HepG2 (cell line): ENCODE results near the gene OTUD7B. TPM values are rescaled to one million over a fixed set of nuclear protein-coding genes. Genes with fewer than 3 reads are reported as not detected.

Experiments used
- CHD2 ChIP-seq: IDR thresholded peaks from 2 replicates; pipeline ENCODE4 v1.6.1; 2011; ENCODE audit warnings: low read depth, low read length, improper control_type of control experiment
- CHD4 ChIP-seq: fragments of 200-600 bp; sonication (generic); IDR thresholded peaks from 2 replicates; pipeline ENCODE4 v1.7.0; 2017; ENCODE audit warnings: mild to moderate bottlenecking, low read length, borderline replicate concordance
- EHMT2 ChIP-seq: fragments of 200-600 bp; sonication (generic); IDR thresholded peaks from 2 replicates; pipeline ENCODE4 v1.7.0; 2017; ENCODE audit warnings: antibody characterized with exemption, low read depth, low read length, borderline replicate concordance
- HNRNPH1 ChIP-seq: fragments of 200-400 bp; formaldehyde crosslinking; optimal IDR thresholded peaks from 2 replicates; pipeline ENCODE3; 2017; ENCODE audit warnings: mild to moderate bottlenecking, low read depth, low read length
- MLLT10 ChIP-seq: sonication (generic); formaldehyde crosslinking; IDR thresholded peaks from 2 replicates; pipeline ENCODE4 v1.4.0; 2020; ENCODE audit warnings: missing genetic modification reagents
- NCOA5 ChIP-seq: sonication (generic); formaldehyde crosslinking; IDR thresholded peaks from 2 replicates; pipeline ENCODE4 v1.4.0; 2020; ENCODE audit warnings: missing genetic modification reagents
- NPAS2 ChIP-seq: sonication (generic); formaldehyde crosslinking; IDR thresholded peaks from 2 replicates; pipeline ENCODE4 v1.8.0; 2022; ENCODE audit warnings: mild to moderate bottlenecking, missing genetic modification reagents, borderline replicate concordance
- NR2C2 ChIP-seq: sonication (generic); formaldehyde crosslinking; IDR thresholded peaks from 2 replicates; pipeline ENCODE4 v1.4.0; 2020; ENCODE audit warnings: missing genetic modification reagents, mild to moderate bottlenecking, moderate library complexity, borderline replicate concordance
- PLRG1 ChIP-seq: fragments of 450-650 bp; conservative IDR thresholded peaks from 2 replicates; pipeline ENCODE4 v1.6.1; 2016
- POLR2AphosphoS5 ChIP-seq: IDR thresholded peaks from 2 replicates; pipeline ENCODE4 v1.6.1; 2012; ENCODE audit warnings: low read depth, low read length
- RORA ChIP-seq: sonication (generic); formaldehyde crosslinking; IDR thresholded peaks from 2 replicates; pipeline ENCODE4 v1.5.0; 2020; ENCODE audit warnings: mild to moderate bottlenecking, missing genetic modification reagents, moderate library complexity
- SMARCC2 ChIP-seq: fragments of 450-650 bp; IDR thresholded peaks from 2 replicates; pipeline ENCODE4 v1.6.1; 2017; ENCODE audit warnings: antibody characterized with exemption, mild to moderate bottlenecking
- TCF12 ChIP-seq, 2 experiments: fragments of 450-650 bp in 1 of 2; sonication (generic) in 1 of 2; formaldehyde crosslinking in 1 of 2; IDR thresholded peaks; 2 replicates each; pipeline versions ENCODE4 v1.6.1 to v1.8.0; 2017 to 2022; ENCODE audit warnings: antibody characterized with exemption in 1 of 2, mild to moderate bottlenecking in 1 of 2, missing genetic modification reagents in 1 of 2, moderate library complexity in 1 of 2
- ZMYM4 ChIP-seq: sonication (generic); formaldehyde crosslinking; IDR thresholded peaks from 2 replicates; pipeline ENCODE4 v1.8.1; 2023; ENCODE audit warnings: mild to moderate bottlenecking, missing genetic modification reagents
- ZNF432 ChIP-seq: sonication (generic); formaldehyde crosslinking; IDR thresholded peaks from 2 replicates; pipeline ENCODE4 v1.5.0; 2020; ENCODE audit warnings: missing genetic modification reagents, mild to moderate bottlenecking, borderline replicate concordance
- ZNF549 ChIP-seq: sonication (generic); formaldehyde crosslinking; IDR thresholded peaks from 2 replicates; pipeline ENCODE4 v1.5.0; 2020; ENCODE audit warnings: missing genetic modification reagents
- polyA plus RNA-seq, 8 experiments: library from polyadenylated mRNA; depleted of rRNA in 3 of 8; stranded (reverse) in 7 of 8; unstranded in 1 of 8; fragments of >200 nt; fragmentation: Illumina TruSeq in 4 of 8; extraction: Trizol in 4 of 8; gene quantifications; 2 replicates each; pipeline versions ENCODE4 v1.2.1 to v1.2.3, GENCODE V29; 2011 to 2016; ENCODE audit warnings: low read depth in 4 of 8, missing spikeins in 1 of 8, mixed read lengths in 1 of 8; ENCODE audit not compliant: insufficient read depth in 1 of 8
- total RNA-seq, 5 experiments: library from RNA; depleted of rRNA; stranded (reverse); fragments of >200 nt; fragmentation: Illumina TruSeq; extraction: Trizol; gene quantifications; 2 replicates each; pipeline ENCODE4 v1.2.3, GENCODE V29; 2016; ENCODE audit warnings: low read depth in 1 of 5
- TF ChIP-seq, protein P1 (sequence below): sonication (generic); IDR thresholded peaks from 2 replicates; pipeline ENCODE4 v1.6.1; 2016; ENCODE audit warnings: low read depth, borderline replicate concordance
- TF ChIP-seq, protein P2 (sequence below): sonication (generic); formaldehyde crosslinking; conservative IDR thresholded peaks from 2 replicates; pipeline ENCODE4 v1.8.0; 2022; ENCODE audit warnings: mild to moderate bottlenecking, moderate library complexity, missing genetic modification reagents
- TF ChIP-seq, protein P3 (sequence below): sonication (generic); formaldehyde crosslinking; IDR thresholded peaks from 2 replicates; pipeline ENCODE4 v1.8.0; 2022; ENCODE audit warnings: mild to moderate bottlenecking, missing genetic modification reagents, moderate library complexity
- TF ChIP-seq, protein P4 (sequence below): IDR thresholded peaks from 2 replicates; pipeline ENCODE4 v1.6.1; 2016; ENCODE audit warnings: missing compliant biosample characterization, missing genetic modification reagents, borderline replicate concordance
- TF ChIP-seq, protein P5 (sequence below): sonication (generic); formaldehyde crosslinking; IDR thresholded peaks from 2 replicates; pipeline ENCODE4 v1.5.1; 2020; ENCODE audit warnings: missing genetic modification reagents, mild to moderate bottlenecking, borderline replicate concordance
- TF ChIP-seq, protein P6 (sequence below): conservative IDR thresholded peaks from 2 replicates; pipeline ENCODE4 v1.6.1; 2018; ENCODE audit warnings: missing genetic modification reagents

Gene OTUD7B
- total and polyA plus RNA-seq, 2 of the 13 experiments (the other 11 are each of a cell fraction or from before 2014, with no cell fraction given): 5.1 to 11.2 TPM

DNA sequence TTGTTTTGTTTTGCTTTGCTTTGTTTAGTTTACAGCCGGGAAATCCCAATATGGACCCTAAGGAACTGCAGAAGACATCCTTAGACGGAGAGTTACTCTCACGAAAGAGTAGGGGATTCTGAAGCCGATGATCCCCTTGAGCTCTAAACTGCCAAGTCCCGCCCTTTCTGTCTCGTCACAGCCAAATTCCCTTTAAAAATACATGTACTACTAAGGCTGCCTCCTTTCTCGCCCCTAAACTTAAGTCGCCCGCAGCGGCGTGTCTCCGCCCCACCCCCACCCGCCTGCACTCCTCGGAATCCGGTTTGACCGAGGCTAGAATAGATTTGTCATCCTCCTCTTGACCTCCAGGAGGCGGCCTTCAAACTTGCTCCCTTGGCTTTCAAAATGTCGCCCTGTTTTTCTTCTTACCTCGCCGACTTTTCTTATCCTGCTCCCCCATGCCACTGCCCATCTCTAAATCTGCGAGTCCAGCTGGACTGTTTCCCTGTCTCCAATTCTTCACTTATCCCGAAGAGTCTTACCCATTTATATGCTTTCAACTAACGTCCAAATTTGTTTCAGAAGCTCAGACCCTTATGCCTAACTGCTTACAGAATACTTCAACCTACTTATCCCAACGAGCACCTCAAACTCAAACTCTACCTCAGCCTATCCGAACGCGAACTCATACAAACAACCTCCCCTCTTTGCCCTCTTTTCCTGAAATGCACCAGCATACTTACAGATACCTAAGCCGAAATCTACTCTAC is 122.1 kb downstream of the OTUD7B start (continued):
- TF ChIP-seq, protein P1, sequence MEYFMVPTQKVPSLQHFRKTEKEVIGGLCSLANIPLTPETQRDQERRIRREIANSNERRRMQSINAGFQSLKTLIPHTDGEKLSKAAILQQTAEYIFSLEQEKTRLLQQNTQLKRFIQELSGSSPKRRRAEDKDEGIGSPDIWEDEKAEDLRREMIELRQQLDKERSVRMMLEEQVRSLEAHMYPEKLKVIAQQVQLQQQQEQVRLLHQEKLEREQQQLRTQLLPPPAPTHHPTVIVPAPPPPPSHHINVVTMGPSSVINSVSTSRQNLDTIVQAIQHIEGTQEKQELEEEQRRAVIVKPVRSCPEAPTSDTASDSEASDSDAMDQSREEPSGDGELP: no peak
- TF ChIP-seq NPAS2 (CRISPR knock-in tag): no peak
- no peak for TF ChIP-seq EHMT2
- no peak for TF ChIP-seq HNRNPH1
- TF ChIP-seq, protein P2, sequence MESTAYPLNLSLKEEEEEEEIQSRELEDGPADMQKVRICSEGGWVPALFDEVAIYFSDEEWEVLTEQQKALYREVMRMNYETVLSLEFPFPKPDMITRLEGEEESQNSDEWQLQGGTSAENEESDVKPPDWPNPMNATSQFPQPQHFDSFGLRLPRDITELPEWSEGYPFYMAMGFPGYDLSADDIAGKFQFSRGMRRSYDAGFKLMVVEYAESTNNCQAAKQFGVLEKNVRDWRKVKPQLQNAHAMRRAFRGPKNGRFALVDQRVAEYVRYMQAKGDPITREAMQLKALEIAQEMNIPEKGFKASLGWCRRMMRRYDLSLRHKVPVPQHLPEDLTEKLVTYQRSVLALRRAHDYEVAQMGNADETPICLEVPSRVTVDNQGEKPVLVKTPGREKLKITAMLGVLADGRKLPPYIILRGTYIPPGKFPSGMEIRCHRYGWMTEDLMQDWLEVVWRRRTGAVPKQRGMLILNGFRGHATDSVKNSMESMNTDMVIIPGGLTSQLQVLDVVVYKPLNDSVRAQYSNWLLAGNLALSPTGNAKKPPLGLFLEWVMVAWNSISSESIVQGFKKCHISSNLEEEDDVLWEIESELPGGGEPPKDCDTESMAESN (CRISPR knock-in tag): no peak
- TF ChIP-seq TCF12 (IDR thresholded peaks at IDR 0.05): no peak
- TF ChIP-seq TCF12 (CRISPR knock-in tag; IDR thresholded peaks at IDR 0.05): no peak
- no peak for TF ChIP-seq SMARCC2
- TF ChIP-seq NCOA5 (CRISPR knock-in tag): no peak
- TF ChIP-seq ZMYM4 (CRISPR knock-in tag): peak; percentile 49; the same call in 1 of the 2 replicates
- no peak for TF ChIP-seq RORA (CRISPR knock-in tag)
- TF ChIP-seq ZNF432 (CRISPR knock-in tag): no peak
- TF ChIP-seq PLRG1: no peak
- peak; percentile 50; the same call in 1 of the 2 replicates for TF ChIP-seq NR2C2 (CRISPR knock-in tag)
- TF ChIP-seq ZNF549 (CRISPR knock-in tag): no peak
- TF ChIP-seq, protein P3, sequence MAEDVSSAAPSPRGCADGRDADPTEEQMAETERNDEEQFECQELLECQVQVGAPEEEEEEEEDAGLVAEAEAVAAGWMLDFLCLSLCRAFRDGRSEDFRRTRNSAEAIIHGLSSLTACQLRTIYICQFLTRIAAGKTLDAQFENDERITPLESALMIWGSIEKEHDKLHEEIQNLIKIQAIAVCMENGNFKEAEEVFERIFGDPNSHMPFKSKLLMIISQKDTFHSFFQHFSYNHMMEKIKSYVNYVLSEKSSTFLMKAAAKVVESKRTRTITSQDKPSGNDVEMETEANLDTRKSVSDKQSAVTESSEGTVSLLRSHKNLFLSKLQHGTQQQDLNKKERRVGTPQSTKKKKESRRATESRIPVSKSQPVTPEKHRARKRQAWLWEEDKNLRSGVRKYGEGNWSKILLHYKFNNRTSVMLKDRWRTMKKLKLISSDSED (CRISPR knock-in tag): no peak
- TF ChIP-seq CHD2: no peak
- no peak for TF ChIP-seq MLLT10 (CRISPR knock-in tag)
- no peak for TF ChIP-seq CHD4
- TF ChIP-seq, protein P4, sequence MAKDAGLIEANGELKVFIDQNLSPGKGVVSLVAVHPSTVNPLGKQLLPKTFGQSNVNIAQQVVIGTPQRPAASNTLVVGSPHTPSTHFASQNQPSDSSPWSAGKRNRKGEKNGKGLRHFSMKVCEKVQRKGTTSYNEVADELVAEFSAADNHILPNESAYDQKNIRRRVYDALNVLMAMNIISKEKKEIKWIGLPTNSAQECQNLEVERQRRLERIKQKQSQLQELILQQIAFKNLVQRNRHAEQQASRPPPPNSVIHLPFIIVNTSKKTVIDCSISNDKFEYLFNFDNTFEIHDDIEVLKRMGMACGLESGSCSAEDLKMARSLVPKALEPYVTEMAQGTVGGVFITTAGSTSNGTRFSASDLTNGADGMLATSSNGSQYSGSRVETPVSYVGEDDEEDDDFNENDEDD: no peak
- TF ChIP-seq, protein P5, sequence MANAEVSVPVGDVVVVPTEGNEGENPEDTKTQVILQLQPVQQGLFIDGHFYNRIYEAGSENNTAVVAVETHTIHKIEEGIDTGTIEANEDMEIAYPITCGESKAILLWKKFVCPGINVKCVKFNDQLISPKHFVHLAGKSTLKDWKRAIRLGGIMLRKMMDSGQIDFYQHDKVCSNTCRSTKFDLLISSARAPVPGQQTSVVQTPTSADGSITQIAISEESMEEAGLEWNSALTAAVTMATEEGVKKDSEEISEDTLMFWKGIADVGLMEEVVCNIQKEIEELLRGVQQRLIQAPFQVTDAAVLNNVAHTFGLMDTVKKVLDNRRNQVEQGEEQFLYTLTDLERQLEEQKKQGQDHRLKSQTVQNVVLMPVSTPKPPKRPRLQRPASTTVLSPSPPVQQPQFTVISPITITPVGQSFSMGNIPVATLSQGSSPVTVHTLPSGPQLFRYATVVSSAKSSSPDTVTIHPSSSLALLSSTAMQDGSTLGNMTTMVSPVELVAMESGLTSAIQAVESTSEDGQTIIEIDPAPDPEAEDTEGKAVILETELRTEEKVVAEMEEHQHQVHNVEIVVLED (CRISPR knock-in tag): no peak
- TF ChIP-seq, protein P6, sequence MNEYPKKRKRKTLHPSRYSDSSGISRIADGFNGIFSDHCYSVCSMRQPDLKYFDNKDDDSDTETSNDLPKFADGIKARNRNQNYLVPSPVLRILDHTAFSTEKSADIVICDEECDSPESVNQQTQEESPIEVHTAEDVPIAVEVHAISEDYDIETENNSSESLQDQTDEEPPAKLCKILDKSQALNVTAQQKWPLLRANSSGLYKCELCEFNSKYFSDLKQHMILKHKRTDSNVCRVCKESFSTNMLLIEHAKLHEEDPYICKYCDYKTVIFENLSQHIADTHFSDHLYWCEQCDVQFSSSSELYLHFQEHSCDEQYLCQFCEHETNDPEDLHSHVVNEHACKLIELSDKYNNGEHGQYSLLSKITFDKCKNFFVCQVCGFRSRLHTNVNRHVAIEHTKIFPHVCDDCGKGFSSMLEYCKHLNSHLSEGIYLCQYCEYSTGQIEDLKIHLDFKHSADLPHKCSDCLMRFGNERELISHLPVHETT (CRISPR knock-in tag): no peak; the same call in 1 of the 2 replicates
- peak; percentile 81 for TF ChIP-seq POLR2AphosphoS5
